A673 (cell line): ENCODE measurements around the gene PEAR1. TPM values are rescaled to one million over a fixed set of nuclear protein-coding genes. Genes with fewer than 3 reads are reported as not detected.

Source experiments
- BruUV-seq: library from RNA; stranded (reverse); fragments of 400-500 nt; replicated peaks from 2 replicates; lab custom pipeline; 2021; lab: Mats Ljungman, UMichigan
- CTCF ChIA-PET: fragments of 300-600 bp; sonication (Branson Sonifier 250); formaldehyde crosslinking; loops from one replicate; lab custom pipeline; 2022; ENCODE audit warnings: antibody characterized with exemption; lab: Charles Lee
- POLR2A ChIA-PET: fragments of 300-600 bp; sonication (Branson Sonifier 250); formaldehyde crosslinking; loops from one replicate; lab custom pipeline; 2022; ENCODE audit warnings: antibody characterized with exemption; ENCODE audit not compliant: low non-redundant PET; lab: Charles Lee
- DNase-seq: peaks from one replicate; pipeline ENCODE4 v3.0.0-alpha.2; 2015; ENCODE audit warnings: low spot score
- H3K27ac ChIP-seq: fragments of 200-600 bp; sonication (generic); 2 replicates; pipeline ENCODE4 v1.5.1; 2016; ENCODE audit warnings: mixed run types, low read depth, mild to moderate bottlenecking, mixed read lengths, antibody characterized with exemption, low read length; ENCODE audit not compliant: poor library complexity, severe bottlenecking
- H3K27me3 ChIP-seq: fragments of 200-600 bp; sonication (generic); replicated peaks from 2 replicates; pipeline ENCODE4 v1.6.1; 2017; ENCODE audit warnings: mixed run types, low read depth, mild to moderate bottlenecking, mixed read lengths, antibody characterized with exemption, low read length; ENCODE audit not compliant: insufficient read depth, poor library complexity
- H3K36me3 ChIP-seq: fragments of 200-600 bp; sonication (generic); 2 replicates; pipeline ENCODE4 v1.6.1; 2016; ENCODE audit warnings: mixed run types, mild to moderate bottlenecking, mixed read lengths, antibody characterized with exemption, low read length; ENCODE audit not compliant: insufficient read depth, poor library complexity, severe bottlenecking
- H3K4me1 ChIP-seq: fragments of 200-600 bp; sonication (generic); 2 replicates; pipeline ENCODE4 v1.6.1; 2017; ENCODE audit warnings: mixed run types, mild to moderate bottlenecking, mixed read lengths, antibody characterized with exemption, low read length; ENCODE audit not compliant: insufficient read depth, poor library complexity, severe bottlenecking
- H3K4me3 ChIP-seq: fragments of 200-600 bp; sonication (generic); 2 replicates; pipeline ENCODE4 v1.5.1; 2016; ENCODE audit warnings: low read depth, mixed run types, mild to moderate bottlenecking, mixed read lengths, low read length; ENCODE audit not compliant: poor library complexity, severe bottlenecking
- H3K9me3 ChIP-seq: fragments of 200-600 bp; sonication (generic); 2 replicates; pipeline ENCODE4 v1.6.1; 2016; ENCODE audit warnings: mixed run types, low read depth, mild to moderate bottlenecking, mixed read lengths, antibody characterized with exemption, low read length; ENCODE audit not compliant: poor library complexity, severe bottlenecking
- CTCF ChIP-seq: fragments of 300-800, 200-600 bp; sonication (generic); conservative IDR thresholded peaks from 2 replicates; pipeline ENCODE4 v1.5.1; 2017; ENCODE audit warnings: low read depth, mild to moderate bottlenecking, antibody characterized with exemption, low read length, moderate library complexity, mixed read lengths
- EZH2 ChIP-seq: fragments of 200-600 bp; sonication (generic); IDR thresholded peaks from 2 replicates; pipeline ENCODE4 v1.6.1; 2017; ENCODE audit warnings: borderline replicate concordance, low read depth, mild to moderate bottlenecking, mixed read lengths, antibody characterized with exemption, low read length; ENCODE audit not compliant: poor library complexity, severe bottlenecking
- intact Hi-C: fragments of 100-400 bp; cut with micrococcal nuclease; formaldehyde crosslinking; loops from one replicate; pipeline ENCODE4 v1.10.0; 2022; ENCODE audit not compliant: unreplicated experiment
- total RNA-seq: library from RNA; stranded (reverse); gene quantifications from 2 replicates; pipeline ENCODE4 v1.2.3, GENCODE V29; 2021

The PEAR1 gene
- total RNA-seq, 1 experiment from 2014 or later = 0.52 TPM

GRCh38 chr1:156853761-156854160 is 39.8 kb upstream of the PEAR1 start:
- no peak for DNase-seq
- Histone ChIP-seq H3K27ac (no peak overlapping the region), H3K4me3 (no peak overlapping the region), H3K4me1 (no peaks in the 10 kb centered on the region), H3K27me3 (peaks cover 10% of the 10 kb centered on the region), H3K36me3 (no peaks in the 10 kb centered on the region), H3K9me3 (no peaks in the 10 kb centered on the region)
- TF ChIP-seq EZH2 (no peak), CTCF (no peak)
- ChIA-PET CTCF (interaction anchor here (1.2 kb wide), 1 partner anchor 15 kb away, joined by 3 read pairs; no protein-coding TSS in a partner anchor), POLR2A (no interaction called here)
- intact Hi-C loops = no loop called here
- BruUV-seq = no TSS peak

- Histone ChIP-seq H3K36me3 (no peaks in the 10 kb centered on the region), H3K27ac (no peak overlapping the region), H3K27me3 (peaks cover 18% of the 10 kb centered on the region), H3K4me1 (peaks cover 3% of the 10 kb centered on the region), H3K9me3 (no peaks in the 10 kb centered on the region), H3K4me3 (no peak overlapping the region)
- TF ChIP-seq EZH2 (no peak), CTCF (no peak)
- POLR2A ChIA-PET = no interaction called here
- CTCF ChIA-PET = interaction anchor here (1.2 kb wide), 1 partner anchor 16 kb away, joined by 3 read pairs; no protein-coding TSS in a partner anchor
- no peak for DNase-seq
- BruUV-seq = no TSS peak
- intact Hi-C loops = no loop called here
Observed at GRCh38 chr1:156854634-156855033, 38.9 kb upstream of the PEAR1 start.

GRCh38 chr1:156856282-156856785 is 37.2 kb upstream of the PEAR1 start:
- no TSS peak for BruUV-seq
- POLR2A ChIA-PET = no interaction called here

More at GRCh38 chr1:156856282-156856785, 37.2 kb upstream of the PEAR1 start:
- TF ChIP-seq CTCF (no peak), EZH2 (no peak)
- no peak overlapping the region for H3K4me3 ChIP-seq
- intact Hi-C loops = no loop called here
- CTCF ChIA-PET = no interaction called here
- H3K27ac ChIP-seq = no peak overlapping the region
- no peaks in the 10 kb centered on the region for H3K9me3 ChIP-seq
- DNase-seq = no peak
- H3K4me1 ChIP-seq = peaks cover 10% of the 10 kb centered on the region
- peaks cover 26% of the 10 kb centered on the region for H3K27me3 ChIP-seq
- no peaks in the 10 kb centered on the region for H3K36me3 ChIP-seq
